Hepatocyte (in vitro differentiated cells): ENCODE measurements around the gene ARPC1A. TPM values are rescaled to one million over a fixed set of nuclear protein-coding genes. Genes with fewer than 3 reads are reported as not detected.
"Not testable (repeated sequence)": the region's sequence is repeated elsewhere in the genome, so short reads cannot be mapped to it uniquely, and the experiment has no call there.

Experiments used
- DNase-seq: peaks from one replicate; pipeline ENCODE4 v3.0.0-alpha.2; 2016; ENCODE audit warnings: low spot score
- H2AFZ ChIP-seq: fragments of 200-600 bp; sonication (generic); 2 replicates; pipeline ENCODE4 v1.6.0; 2016; ENCODE audit warnings: antibody characterized with exemption, mild to moderate bottlenecking
- H3K27ac ChIP-seq: fragments of 200-600 bp; sonication (generic); 2 replicates; pipeline ENCODE4 v1.5.1; 2016; ENCODE audit warnings: mild to moderate bottlenecking
- H3K27me3 ChIP-seq: fragments of 200-600 bp; sonication (generic); 2 replicates; pipeline ENCODE4 v1.6.1; 2016
- H3K36me3 ChIP-seq: fragments of 200-600 bp; sonication (generic); replicated peaks from 2 replicates; pipeline ENCODE4 v1.5.1; 2016; ENCODE audit warnings: low read depth; ENCODE audit not compliant: insufficient read depth
- H3K4me1 ChIP-seq: fragments of 200-600 bp; sonication (generic); 2 replicates; pipeline ENCODE4 v1.5.1; 2016; ENCODE audit warnings: mild to moderate bottlenecking, moderate library complexity; ENCODE audit not compliant: insufficient read depth
- H3K4me2 ChIP-seq: fragments of 200-600 bp; sonication (generic); 2 replicates; pipeline ENCODE4 v1.6.0; 2016
- H3K4me3 ChIP-seq: fragments of 200-600 bp; sonication (generic); 2 replicates; pipeline ENCODE4 v1.5.1; 2016; ENCODE audit warnings: mild to moderate bottlenecking
- H3K79me2 ChIP-seq: fragments of 200-600 bp; sonication (generic); 2 replicates; pipeline ENCODE4 v1.6.0; 2017; ENCODE audit warnings: mild to moderate bottlenecking
- H3K9me2 ChIP-seq: fragments of 200-600 bp; sonication (generic); replicated peaks from 2 replicates; pipeline ENCODE4 v1.6.0; 2017; ENCODE audit warnings: mild to moderate bottlenecking; ENCODE audit not compliant: insufficient read depth
- H3K9me3 ChIP-seq: fragments of 200-600 bp; sonication (generic); 2 replicates; pipeline ENCODE4 v1.5.1; 2016; ENCODE audit warnings: low read depth, mild to moderate bottlenecking
- H4K20me1 ChIP-seq: fragments of 200-600 bp; sonication (generic); 2 replicates; pipeline ENCODE4 v1.6.0; 2016; ENCODE audit warnings: mild to moderate bottlenecking; ENCODE audit not compliant: insufficient read depth, poor library complexity, severe bottlenecking
- CTCF ChIP-seq: fragments of 200-600 bp; sonication (generic); IDR thresholded peaks from 2 replicates; pipeline ENCODE4 v1.5.1; 2016; ENCODE audit warnings: antibody characterized with exemption, mild to moderate bottlenecking; ENCODE audit not compliant: poor library complexity
- EZH2 ChIP-seq: fragments of 200-600 bp; sonication (generic); IDR thresholded peaks from 2 replicates; pipeline ENCODE4 v1.6.1; 2016; ENCODE audit warnings: antibody characterized with exemption, mild to moderate bottlenecking, borderline replicate concordance
- EZH2phosphoT487 ChIP-seq: fragments of 200-600 bp; sonication (generic); IDR thresholded peaks from one replicate; pipeline ENCODE4 v1.6.1; 2018; ENCODE audit warnings: antibody characterized with exemption, mild to moderate bottlenecking, low read depth, moderate library complexity; ENCODE audit not compliant: unreplicated experiment, severe bottlenecking
- WGBS: methylation state at CpG from one replicate; pipeline ENCODE4 v1.1.6; 2016; ENCODE audit warnings: low lambda C conversion rate; ENCODE audit errors: missing lambda C conversion rate; 5-methylcytosine and 5-hydroxymethylcytosine counted together
- polyA plus RNA-seq: library from polyadenylated mRNA; unstranded; fragments of >200 nt; fragmentation: Nextera tagmentation; extraction: Ambion mirVana; gene quantifications from 2 replicates; pipeline ENCODE4 v1.2.1, GENCODE V29; 2016
- total RNA-seq: library from RNA; depleted of rRNA; stranded (reverse); fragments of >200 nt; gene quantifications from 2 replicates; pipeline ENCODE4 v1.2.3, GENCODE V29; 2014

Gene ARPC1A
- total and polyA plus RNA-seq, 2 experiments from 2014 or later, result 166 to 190 TPM

GRCh38 chr7:99379043-99379577 lies 53.4 kb downstream of the ARPC1A start:
- Histone ChIP-seq H3K9me2 (no peaks in the 10 kb centered on the region), H4K20me1 (no peaks in the 10 kb centered on the region), H2AFZ (no peak overlapping the region), H3K79me2 (peaks cover 44% of the 10 kb centered on the region), H3K4me1 (peaks cover 18% of the 10 kb centered on the region), H3K36me3 (no peaks in the 10 kb centered on the region), H3K4me3 (no peak overlapping the region), H3K4me2 (no peak overlapping the region), H3K9me3 (no peaks in the 10 kb centered on the region), H3K27me3 (no peaks in the 10 kb centered on the region), H3K27ac (peak overlapping the region; percentile 76)
- peak; percentile 61 for DNase-seq
- TF ChIP-seq CTCF (no peak), EZH2phosphoT487 (no peak), EZH2 (no peak)
- 85% methylated on average over 7 of the region's 7 CpGs for WGBS

- not testable (repeated sequence) for H3K27me3 ChIP-seq, H3K9me2 ChIP-seq, H3K4me3 ChIP-seq, H3K4me2 ChIP-seq, H3K9me3 ChIP-seq, H2AFZ ChIP-seq, DNase-seq, H3K36me3 ChIP-seq, H4K20me1 ChIP-seq
- H3K4me1 ChIP-seq, result peaks cover 18% of the 10 kb centered on the region
- WGBS, result 83% methylated on average over 7 of the region's 7 CpGs
- H3K27ac ChIP-seq, result peak overlapping the region; percentile 76
- H3K79me2 ChIP-seq, result peaks cover 44% of the 10 kb centered on the region
Measured at GRCh38 chr7:99379693-99380031, 54.0 kb downstream of the ARPC1A start.

- H3K79me2 ChIP-seq, result peaks cover 44% of the 10 kb centered on the region
- H2AFZ ChIP-seq, result no peak overlapping the region
- peaks cover 18% of the 10 kb centered on the region for H3K4me1 ChIP-seq
- H3K36me3 ChIP-seq, result no peaks in the 10 kb centered on the region
- TF ChIP-seq EZH2phosphoT487 (no peak), CTCF (no peak), EZH2 (no peak)
- H3K4me3 ChIP-seq, result no peak overlapping the region
- no peak overlapping the region for H3K4me2 ChIP-seq
- H3K27me3 ChIP-seq, result no peaks in the 10 kb centered on the region
- no peaks in the 10 kb centered on the region for H3K9me3 ChIP-seq
- WGBS, result 85% methylated on average over 12 of the region's 12 CpGs
- no peaks in the 10 kb centered on the region for H3K9me2 ChIP-seq
- H3K27ac ChIP-seq, result peak overlapping the region; percentile 76
- H4K20me1 ChIP-seq, result no peaks in the 10 kb centered on the region
- no peak for DNase-seq
Measured at GRCh38 chr7:99380032-99380822, 54.5 kb downstream of the ARPC1A start.

- H3K27me3 ChIP-seq, result no peaks in the 10 kb centered on the region
- H3K27ac ChIP-seq, result peak overlapping the region; percentile 76
- H2AFZ ChIP-seq, result no peak overlapping the region
- no peaks in the 10 kb centered on the region for H4K20me1 ChIP-seq
- H3K4me3 ChIP-seq, result no peak overlapping the region
- TF ChIP-seq EZH2phosphoT487 (no peak), CTCF (no peak), EZH2 (no peak)
- no peak for DNase-seq
- H3K9me2 ChIP-seq, result no peaks in the 10 kb centered on the region
- 92% methylated on average over 16 of the region's 16 CpGs for WGBS
- H3K4me1 ChIP-seq, result peaks cover 15% of the 10 kb centered on the region
- H3K36me3 ChIP-seq, result no peaks in the 10 kb centered on the region
- H3K4me2 ChIP-seq, result no peak overlapping the region
- no peaks in the 10 kb centered on the region for H3K9me3 ChIP-seq
- peaks cover 40% of the 10 kb centered on the region for H3K79me2 ChIP-seq
Measured at GRCh38 chr7:99380823-99381663, 55.3 kb downstream of the ARPC1A start.
